ENCODE results near the gene AQP12B.

The AQP12B gene

GRCh38 chr2:240722796-240723735, 40.4 kb upstream of the AQP12B start:
- DNase-seq (ENCODE audit: insufficient read length, low spot score) (no peak), FAIRE-seq (no peak)
- TF ChIP-seq POLR2A (IDR thresholded peaks at IDR 0.05; ENCODE audit: low read depth, low read length), result no peak

GRCh38 chr2:240722376-240722775, 39.7 kb upstream of the AQP12B start:
- no peak for FAIRE-seq
- no peak for TF ChIP-seq POLR2A (IDR thresholded peaks at IDR 0.05; ENCODE audit: low read depth, low read length)
- DNase-seq (ENCODE audit: insufficient read length, low spot score), result no peak

GRCh38 chr2:240721596-240722180, 39.0 kb upstream of the AQP12B start:
- FAIRE-seq, result no peak
- no peak for DNase-seq (ENCODE audit: insufficient read length, low spot score)
- no peak for TF ChIP-seq POLR2A (IDR thresholded peaks at IDR 0.05; ENCODE audit: low read depth, low read length)

GRCh38 chr2:240720686-240721595, 38.3 kb upstream of the AQP12B start:
- no peak for FAIRE-seq
- no peak for TF ChIP-seq POLR2A (IDR thresholded peaks at IDR 0.05; ENCODE audit: low read depth, low read length)
- DNase-seq (ENCODE audit: insufficient read length, low spot score), result no peak

- no peak for DNase-seq (ENCODE audit: insufficient read length, low spot score)
- no peak for FAIRE-seq
- no peak for TF ChIP-seq POLR2A (IDR thresholded peaks at IDR 0.05; ENCODE audit: low read depth, low read length)
These were observed 37.2 kb upstream of the AQP12B start for GRCh38 chr2:240719676-240720545.

GRCh38 chr2:240718896-240719490, 36.3 kb upstream of the AQP12B start:
- no peak for TF ChIP-seq POLR2A (IDR thresholded peaks at IDR 0.05; ENCODE audit: low read depth, low read length)
- no peak for FAIRE-seq
- no peak for DNase-seq (ENCODE audit: insufficient read length, low spot score)

- DNase-seq (ENCODE audit: insufficient read length, low spot score) (no peak), FAIRE-seq (no peak)
- TF ChIP-seq POLR2A (IDR thresholded peaks at IDR 0.05; ENCODE audit: low read depth, low read length), result no peak
These were observed 35.2 kb upstream of the AQP12B start for GRCh38 chr2:240717681-240718581.

GRCh38 chr2:240717181-240717641, 34.5 kb upstream of the AQP12B start:
- TF ChIP-seq POLR2A (IDR thresholded peaks at IDR 0.05; ENCODE audit: low read depth, low read length), result no peak
- no peak for DNase-seq (ENCODE audit: insufficient read length, low spot score)
- no peak for FAIRE-seq

- DNase-seq (ENCODE audit: insufficient read length, low spot score) (no peak), FAIRE-seq (no peak)
- TF ChIP-seq POLR2A (IDR thresholded peaks at IDR 0.05; ENCODE audit: low read depth, low read length), result no peak
These were observed 33.6 kb upstream of the AQP12B start for GRCh38 chr2:240716130-240716798.

GRCh38 chr2:240714747-240715725, 32.4 kb upstream of the AQP12B start:
- no peak for TF ChIP-seq POLR2A (IDR thresholded peaks at IDR 0.05; ENCODE audit: low read depth, low read length)
- no peak for FAIRE-seq
- no peak for DNase-seq (ENCODE audit: insufficient read length, low spot score)
